ENCODE measurements around the gene ATG101. TPM values are rescaled to one million over a fixed set of nuclear protein-coding genes. Genes with fewer than 3 reads are reported as not detected.

Gene ATG101
- polyA plus RNA-seq, 1 donor (not counting 4 experiments of a cell fraction or from before 2014, with no cell fraction given), result 62.7 TPM

DNA sequence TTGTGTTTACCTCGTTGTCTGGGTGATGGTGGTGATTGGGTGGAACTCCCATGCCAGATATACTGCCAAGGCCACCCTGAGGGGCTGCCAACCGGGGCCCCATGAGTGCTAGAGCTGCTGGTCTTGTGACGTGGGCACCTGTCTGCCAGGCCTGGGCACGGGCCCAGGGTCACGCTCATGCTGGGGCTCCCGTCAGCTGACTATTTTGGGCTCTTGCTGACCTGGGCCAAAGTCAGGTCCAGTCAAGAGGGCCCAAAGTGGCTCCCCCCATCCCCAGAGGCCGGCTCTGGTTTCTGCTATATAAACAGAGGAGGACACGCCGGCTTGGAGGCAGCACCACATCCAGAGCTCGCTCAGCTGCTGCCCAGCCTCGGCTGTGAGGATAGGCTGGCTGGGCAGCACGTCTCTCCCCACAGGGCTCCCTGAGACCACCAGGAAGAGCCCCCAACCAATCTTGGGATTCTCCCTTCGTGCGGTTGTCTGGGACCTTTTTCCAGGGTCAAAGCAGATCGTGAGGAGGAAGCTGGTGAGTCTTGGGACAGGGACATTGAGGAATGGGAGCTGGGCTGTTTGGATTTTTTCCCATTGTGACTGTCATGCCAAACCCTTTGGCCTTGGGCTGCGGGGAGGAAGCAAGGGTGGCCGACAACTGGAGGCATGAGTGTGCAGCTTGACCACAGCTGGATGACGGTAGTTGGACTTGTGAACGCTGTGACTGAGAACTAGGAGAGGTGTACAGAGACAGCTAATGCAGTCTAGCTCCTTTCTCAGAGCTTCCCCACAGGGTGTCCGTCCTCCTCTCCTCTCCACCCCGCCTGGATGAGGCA lies 26.2 kb upstream of the ATG101 start:
- no peaks in the 10 kb centered on the region for H3K9me3 ChIP-seq (ENCODE audit: control insufficient read depth, low read depth, low read length)
- no peak overlapping the region for H3K4me2 ChIP-seq (ENCODE audit: control insufficient read depth, extremely low read depth, insufficient read depth, low read depth, low read length)
- no peaks in the 10 kb centered on the region for H3K9me1 ChIP-seq (ENCODE audit: control insufficient read depth, extremely low read depth, insufficient read depth, low read length)
- H3K79me2 ChIP-seq (ENCODE audit: control insufficient read depth, insufficient read depth, low read length), result no peaks in the 10 kb centered on the region
- DNase-seq (ENCODE audit: low read depth, low spot score) (no peak), FAIRE-seq (no peak)
- H3K36me3 ChIP-seq (ENCODE audit: control insufficient read depth in 2 of 2, extremely low read depth in 1 of 2, insufficient read depth in 2 of 2, low read length in 2 of 2), result no peaks in the 10 kb centered on the region
- no peak overlapping the region for H3K4me3 ChIP-seq (ENCODE audit: control insufficient read depth in 2 of 3, extremely low read depth in 1 of 3, insufficient read depth in 2 of 3, low read depth in 1 of 3, low read length in 3 of 3)
- H4K20me1 ChIP-seq (ENCODE audit: control insufficient read depth, extremely low read depth, insufficient read depth, low read length), result no peaks in the 10 kb centered on the region
- no peak overlapping the region for H3K9ac ChIP-seq (ENCODE audit: control insufficient read depth, extremely low read depth, insufficient read depth, low read length)
- H3K27ac ChIP-seq (ENCODE audit: control insufficient read depth, insufficient read depth, low read length), result no peak overlapping the region
- no peaks in the 10 kb centered on the region for H3K4me1 ChIP-seq (ENCODE audit: control insufficient read depth, extremely low read depth, insufficient read depth, low read length)
- H2AFZ ChIP-seq (ENCODE audit: control insufficient read depth, low read length), result no peak overlapping the region
- TF ChIP-seq CTCF (optimal IDR thresholded peaks at IDR 0.05 in 1 of 3, IDR thresholded peaks at IDR 0.05 in 1 of 3, conservative IDR thresholded peaks at IDR 0.05 in 1 of 3; ENCODE audit: extremely low read depth in 1 of 3, insufficient read depth in 2 of 3, low read length in 3 of 3) (no peak), EZH2 (IDR thresholded peaks at IDR 0.05; ENCODE audit: low read length) (no peak)
- dilution Hi-C loops (cut with MboI; ENCODE audit: extremely low pct_ligation_motif_present, low sequenced_read_pairs), result no loop called here
- no peaks in the 10 kb centered on the region for H3K27me3 ChIP-seq (ENCODE audit: control insufficient read depth, extremely low read depth, insufficient read depth, low read length)

DNA sequence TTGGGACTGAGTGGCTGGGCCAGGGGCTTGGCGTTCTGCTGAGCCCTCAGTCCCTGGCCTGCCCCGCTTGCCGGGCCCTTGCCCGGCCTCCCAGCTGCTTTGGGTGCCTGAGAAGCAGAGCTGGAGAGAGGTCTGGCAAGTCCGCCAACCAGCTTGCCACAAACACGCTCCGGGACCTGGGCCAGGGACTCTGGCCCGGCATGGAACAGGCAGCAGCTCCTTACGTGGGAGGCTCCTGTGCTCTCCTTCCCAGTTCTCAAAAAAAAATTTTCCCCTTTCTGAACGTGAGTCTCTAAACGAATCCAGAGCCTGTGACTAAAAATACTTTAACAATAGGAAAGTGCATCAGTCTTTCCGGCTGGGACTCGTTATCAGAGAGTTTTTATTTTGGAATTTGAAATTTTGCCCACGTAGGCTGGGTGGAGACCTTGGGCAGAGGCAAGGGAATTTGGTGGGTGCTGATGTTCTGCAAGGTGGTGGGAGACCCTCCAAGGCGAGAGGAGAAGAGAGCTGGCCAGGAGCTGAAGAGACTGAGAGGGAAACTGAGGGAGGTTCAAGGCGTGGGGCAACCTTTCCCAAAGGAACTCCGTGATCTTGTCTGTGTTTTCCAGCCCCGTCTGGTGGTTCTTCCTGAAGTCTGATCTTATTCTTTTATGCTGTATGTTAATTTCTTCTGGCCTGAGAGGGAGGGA lies 25.3 kb upstream of the ATG101 start:
- H3K79me2 ChIP-seq (ENCODE audit: control insufficient read depth, insufficient read depth, low read length), result no peaks in the 10 kb centered on the region
- no peaks in the 10 kb centered on the region for H3K9me1 ChIP-seq (ENCODE audit: control insufficient read depth, extremely low read depth, insufficient read depth, low read length)
- no peak overlapping the region for H3K4me2 ChIP-seq (ENCODE audit: control insufficient read depth, extremely low read depth, insufficient read depth, low read depth, low read length)
- H3K9me3 ChIP-seq (ENCODE audit: control insufficient read depth, low read depth, low read length), result no peaks in the 10 kb centered on the region
- no peaks in the 10 kb centered on the region for H4K20me1 ChIP-seq (ENCODE audit: control insufficient read depth, extremely low read depth, insufficient read depth, low read length)
- no peak overlapping the region for H3K4me3 ChIP-seq (ENCODE audit: control insufficient read depth in 2 of 3, extremely low read depth in 1 of 3, insufficient read depth in 2 of 3, low read depth in 1 of 3, low read length in 3 of 3)
- H2AFZ ChIP-seq (ENCODE audit: control insufficient read depth, low read length), result no peak overlapping the region
- H3K27ac ChIP-seq (ENCODE audit: control insufficient read depth, insufficient read depth, low read length), result no peak overlapping the region
- dilution Hi-C loops (cut with MboI; ENCODE audit: extremely low pct_ligation_motif_present, low sequenced_read_pairs), result no loop called here
- no peak for FAIRE-seq
- H3K9ac ChIP-seq (ENCODE audit: control insufficient read depth, extremely low read depth, insufficient read depth, low read length), result no peak overlapping the region
- H3K36me3 ChIP-seq (ENCODE audit: control insufficient read depth in 2 of 2, extremely low read depth in 1 of 2, insufficient read depth in 2 of 2, low read length in 2 of 2), result no peaks in the 10 kb centered on the region
- TF ChIP-seq EZH2 (IDR thresholded peaks at IDR 0.05; ENCODE audit: low read length), result no peak
- no peak for TF ChIP-seq CTCF (optimal IDR thresholded peaks at IDR 0.05 in 1 of 3, IDR thresholded peaks at IDR 0.05 in 1 of 3, conservative IDR thresholded peaks at IDR 0.05 in 1 of 3; ENCODE audit: extremely low read depth in 1 of 3, insufficient read depth in 2 of 3, low read length in 3 of 3)
- DNase-seq (ENCODE audit: low read depth, low spot score), result no peak
- H3K4me1 ChIP-seq (ENCODE audit: control insufficient read depth, extremely low read depth, insufficient read depth, low read length), result no peaks in the 10 kb centered on the region
- no peaks in the 10 kb centered on the region for H3K27me3 ChIP-seq (ENCODE audit: control insufficient read depth, extremely low read depth, insufficient read depth, low read length)
